Astrocyte (in vitro differentiated cells and primary cell): ENCODE measurements around the gene UGT2A3.

ENCODE experiments used
- CTCF ChIP-seq: IDR thresholded peaks from 2 replicates; pipeline ENCODE4 v1.5.1; 2011; ENCODE audit warnings: low read depth, mild to moderate bottlenecking, inconsistent platforms, low read length, moderate library complexity; ENCODE audit not compliant: insufficient read depth
- EZH2 ChIP-seq: IDR thresholded peaks from 2 replicates; pipeline ENCODE4 v1.6.1; 2012; ENCODE audit warnings: mild to moderate bottlenecking, low read length, inconsistent platforms; ENCODE audit not compliant: insufficient read depth

DNA sequence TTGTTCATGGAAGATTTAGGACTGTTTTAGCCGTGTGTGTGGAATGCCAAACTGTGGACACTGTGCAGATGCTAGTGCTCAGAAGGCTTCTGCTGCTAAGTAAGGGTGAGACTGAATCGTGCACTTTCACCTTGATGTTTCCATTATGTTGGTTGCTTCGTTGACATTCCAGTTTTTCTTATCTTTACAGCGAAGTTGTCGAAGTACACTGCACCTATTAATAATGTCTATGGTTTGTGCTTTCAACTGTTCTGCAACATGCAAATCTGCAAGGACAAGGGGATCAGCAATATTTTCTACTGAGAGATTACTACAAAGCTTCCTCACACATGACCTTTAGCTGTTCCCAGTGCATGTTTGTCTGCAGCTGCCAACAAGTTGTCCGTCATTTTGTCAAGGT, 67.7 kb downstream of the UGT2A3 start:
- TF ChIP-seq CTCF (no peak), EZH2 (no peak)
